HepG2 (cell line): Measurements from ENCODE around the gene GLI3. TPM values are rescaled to one million over a fixed set of nuclear protein-coding genes. Genes with fewer than 3 reads are reported as not detected.

ENCODE experiments used
- BCL6 ChIP-seq: IDR thresholded peaks from 2 replicates; pipeline ENCODE4 v1.6.1; 2016; ENCODE audit warnings: missing genetic modification reagents, missing compliant biosample characterization
- CENPT ChIP-seq: sonication (generic); formaldehyde crosslinking; IDR thresholded peaks from 2 replicates; pipeline ENCODE4 v1.8.0; 2022; ENCODE audit warnings: low read depth, mild to moderate bottlenecking, moderate library complexity, missing genetic modification reagents
- FOXA3 ChIP-seq: IDR thresholded peaks from 2 replicates; pipeline ENCODE4 v1.6.1; 2016; ENCODE audit warnings: missing genetic modification reagents, missing compliant biosample characterization
- GLMP ChIP-seq: sonication (generic); formaldehyde crosslinking; IDR thresholded peaks from 2 replicates; pipeline ENCODE4 v1.9.0; 2021; ENCODE audit warnings: missing genetic modification reagents, mild to moderate bottlenecking, borderline replicate concordance
- HNF4A ChIP-seq: sonication (generic); formaldehyde crosslinking; IDR thresholded peaks from 2 replicates; pipeline ENCODE4 v1.4.0; 2020; ENCODE audit warnings: missing genetic modification reagents
- HNRNPH1 ChIP-seq: fragments of 200-400 bp; formaldehyde crosslinking; optimal IDR thresholded peaks from 2 replicates; pipeline ENCODE3; 2017; ENCODE audit warnings: mild to moderate bottlenecking, low read depth, low read length
- IRX3 ChIP-seq: sonication (generic); formaldehyde crosslinking; IDR thresholded peaks from 2 replicates; pipeline ENCODE4 v1.8.1; 2023; ENCODE audit warnings: mild to moderate bottlenecking, low read depth, missing genetic modification reagents, borderline replicate concordance
- KDM6A ChIP-seq: IDR thresholded peaks from 2 replicates; pipeline ENCODE4 v1.6.1; 2016; ENCODE audit warnings: low read depth
- KLF16 ChIP-seq, 2 experiments: sonication (generic) in 1 of 2; formaldehyde crosslinking in 1 of 2; IDR thresholded peaks; 2 replicates each; pipeline versions ENCODE4 v1.6.1 to v1.8.0; 2016 to 2023; ENCODE audit warnings: missing genetic modification reagents in 2 of 2, missing compliant biosample characterization in 1 of 2
- NCOA2 ChIP-seq: sonication (generic); formaldehyde crosslinking; IDR thresholded peaks from 2 replicates; pipeline ENCODE4 v1.8.0; 2022; ENCODE audit warnings: inconsistent platforms
- NCOR1 ChIP-seq: fragments of 200-600 bp; sonication (generic); IDR thresholded peaks from 2 replicates; pipeline ENCODE4 v1.7.0; 2017; ENCODE audit warnings: antibody characterized with exemption, low read length, borderline replicate concordance
- PAXIP1 ChIP-seq: sonication (generic); formaldehyde crosslinking; conservative IDR thresholded peaks from 2 replicates; pipeline ENCODE4 v1.4.0; 2020; ENCODE audit warnings: mild to moderate bottlenecking, missing genetic modification reagents, moderate library complexity
- PRPF4 ChIP-seq: fragments of 200-400 bp; formaldehyde crosslinking; IDR thresholded peaks from 2 replicates; pipeline ENCODE4 v1.6.1; 2016; ENCODE audit warnings: low read length, low read depth; ENCODE audit not compliant: poor library complexity, severe bottlenecking
- RARA ChIP-seq: IDR thresholded peaks from 2 replicates; pipeline ENCODE4 v1.6.1; 2016; ENCODE audit warnings: missing genetic modification reagents, missing compliant biosample characterization
- RFXANK ChIP-seq: IDR thresholded peaks from 2 replicates; pipeline ENCODE4 v1.6.1; 2016
- ZFP91 ChIP-seq: sonication (generic); formaldehyde crosslinking; IDR thresholded peaks from 2 replicates; pipeline ENCODE4 v1.9.0; 2022; ENCODE audit warnings: missing genetic modification reagents, mild to moderate bottlenecking, borderline replicate concordance
- polyA plus RNA-seq, 8 experiments: library from polyadenylated mRNA; depleted of rRNA in 3 of 8; stranded (reverse) in 7 of 8; unstranded in 1 of 8; fragments of >200 nt; fragmentation: Illumina TruSeq in 4 of 8; extraction: Trizol in 4 of 8; gene quantifications; 2 replicates each; pipeline versions ENCODE4 v1.2.1 to v1.2.3, GENCODE V29; 2011 to 2016; ENCODE audit warnings: low read depth in 4 of 8, missing spikeins in 1 of 8, mixed read lengths in 1 of 8; ENCODE audit not compliant: insufficient read depth in 1 of 8
- total RNA-seq, 5 experiments: library from RNA; depleted of rRNA; stranded (reverse); fragments of >200 nt; fragmentation: Illumina TruSeq; extraction: Trizol; gene quantifications; 2 replicates each; pipeline ENCODE4 v1.2.3, GENCODE V29; 2016; ENCODE audit warnings: low read depth in 1 of 5
- TF ChIP-seq, protein P1 (sequence below): IDR thresholded peaks from 2 replicates; pipeline ENCODE4 v1.4.0; 2020; ENCODE audit warnings: mild to moderate bottlenecking, missing genetic modification reagents
- TF ChIP-seq, protein P2 (sequence below): sonication (generic); formaldehyde crosslinking; IDR thresholded peaks from 2 replicates; pipeline ENCODE4 v1.5.1; 2020; ENCODE audit warnings: mild to moderate bottlenecking, moderate library complexity, missing genetic modification reagents

GLI3 gene
- total and polyA plus RNA-seq, 2 of the 13 experiments (the other 11 are each of a cell fraction or from before 2014, with no cell fraction given), result not detected

- no peak for TF ChIP-seq ZFP91 (CRISPR knock-in tag)
- no peak for TF ChIP-seq IRX3 (CRISPR knock-in tag)
- peak; percentile 74 for TF ChIP-seq PAXIP1 (CRISPR knock-in tag)
- 0 out of 2 replicates have a peak, but pooled peaks have one; percentile 40 for TF ChIP-seq NCOA2 (CRISPR knock-in tag)
- 0 out of 4 replicates have a peak, but pooled peaks of 1 of the 2 experiments have one; percentile 36 for TF ChIP-seq KLF16 (CRISPR knock-in tag; IDR thresholded peaks at IDR 0.05)
- TF ChIP-seq RARA (CRISPR knock-in tag), result peak; percentile 98
- TF ChIP-seq PRPF4, result no peak
- peak; percentile 53; the same call in 1 of the 2 replicates for TF ChIP-seq KDM6A (CRISPR knock-in tag)
- TF ChIP-seq, protein P1, sequence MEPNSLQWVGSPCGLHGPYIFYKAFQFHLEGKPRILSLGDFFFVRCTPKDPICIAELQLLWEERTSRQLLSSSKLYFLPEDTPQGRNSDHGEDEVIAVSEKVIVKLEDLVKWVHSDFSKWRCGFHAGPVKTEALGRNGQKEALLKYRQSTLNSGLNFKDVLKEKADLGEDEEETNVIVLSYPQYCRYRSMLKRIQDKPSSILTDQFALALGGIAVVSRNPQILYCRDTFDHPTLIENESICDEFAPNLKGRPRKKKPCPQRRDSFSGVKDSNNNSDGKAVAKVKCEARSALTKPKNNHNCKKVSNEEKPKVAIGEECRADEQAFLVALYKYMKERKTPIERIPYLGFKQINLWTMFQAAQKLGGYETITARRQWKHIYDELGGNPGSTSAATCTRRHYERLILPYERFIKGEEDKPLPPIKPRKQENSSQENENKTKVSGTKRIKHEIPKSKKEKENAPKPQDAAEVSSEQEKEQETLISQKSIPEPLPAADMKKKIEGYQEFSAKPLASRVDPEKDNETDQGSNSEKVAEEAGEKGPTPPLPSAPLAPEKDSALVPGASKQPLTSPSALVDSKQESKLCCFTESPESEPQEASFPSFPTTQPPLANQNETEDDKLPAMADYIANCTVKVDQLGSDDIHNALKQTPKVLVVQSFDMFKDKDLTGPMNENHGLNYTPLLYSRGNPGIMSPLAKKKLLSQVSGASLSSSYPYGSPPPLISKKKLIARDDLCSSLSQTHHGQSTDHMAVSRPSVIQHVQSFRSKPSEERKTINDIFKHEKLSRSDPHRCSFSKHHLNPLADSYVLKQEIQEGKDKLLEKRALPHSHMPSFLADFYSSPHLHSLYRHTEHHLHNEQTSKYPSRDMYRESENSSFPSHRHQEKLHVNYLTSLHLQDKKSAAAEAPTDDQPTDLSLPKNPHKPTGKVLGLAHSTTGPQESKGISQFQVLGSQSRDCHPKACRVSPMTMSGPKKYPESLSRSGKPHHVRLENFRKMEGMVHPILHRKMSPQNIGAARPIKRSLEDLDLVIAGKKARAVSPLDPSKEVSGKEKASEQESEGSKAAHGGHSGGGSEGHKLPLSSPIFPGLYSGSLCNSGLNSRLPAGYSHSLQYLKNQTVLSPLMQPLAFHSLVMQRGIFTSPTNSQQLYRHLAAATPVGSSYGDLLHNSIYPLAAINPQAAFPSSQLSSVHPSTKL, result peak; percentile 84
- TF ChIP-seq, protein P2, sequence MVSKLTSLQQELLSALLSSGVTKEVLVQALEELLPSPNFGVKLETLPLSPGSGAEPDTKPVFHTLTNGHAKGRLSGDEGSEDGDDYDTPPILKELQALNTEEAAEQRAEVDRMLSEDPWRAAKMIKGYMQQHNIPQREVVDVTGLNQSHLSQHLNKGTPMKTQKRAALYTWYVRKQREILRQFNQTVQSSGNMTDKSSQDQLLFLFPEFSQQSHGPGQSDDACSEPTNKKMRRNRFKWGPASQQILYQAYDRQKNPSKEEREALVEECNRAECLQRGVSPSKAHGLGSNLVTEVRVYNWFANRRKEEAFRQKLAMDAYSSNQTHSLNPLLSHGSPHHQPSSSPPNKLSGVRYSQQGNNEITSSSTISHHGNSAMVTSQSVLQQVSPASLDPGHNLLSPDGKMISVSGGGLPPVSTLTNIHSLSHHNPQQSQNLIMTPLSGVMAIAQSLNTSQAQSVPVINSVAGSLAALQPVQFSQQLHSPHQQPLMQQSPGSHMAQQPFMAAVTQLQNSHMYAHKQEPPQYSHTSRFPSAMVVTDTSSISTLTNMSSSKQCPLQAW, result 0 out of 2 replicates have a peak, but pooled peaks have one; percentile 53
- TF ChIP-seq CENPT (CRISPR knock-in tag), result no peak
- no peak for TF ChIP-seq RFXANK (CRISPR knock-in tag)
- TF ChIP-seq HNRNPH1, result no peak
- TF ChIP-seq NCOR1, result 0 out of 2 replicates have a peak, but pooled peaks have one; percentile 17
- TF ChIP-seq FOXA3, result peak; percentile 94
- TF ChIP-seq GLMP, result no peak
- peak; percentile 88 for TF ChIP-seq BCL6 (CRISPR knock-in tag)
- peak; percentile 63 for TF ChIP-seq HNF4A
Observed at GRCh38 chr7:41971640-41972187, 265.3 kb downstream of the GLI3 start (continued).
